GM19468 (cell line): ENCODE results near the gene ITM2C.

ENCODE experiments used
- ATAC-seq: cut with Tn5 transposase; IDR thresholded peaks from one replicate; pipeline ENCODE4 v1.9.1; 2021; ENCODE audit warnings: mild to moderate bottlenecking, moderate library complexity, moderate number of reproducible peaks; ENCODE audit not compliant: unreplicated experiment; ENCODE audit errors: extremely low read depth

Gene ITM2C

GRCh38 chr2:230921806-230922595 is 57.3 kb downstream of the ITM2C start:
- no peak for ATAC-seq

GRCh38 chr2:230922951-230923717 is 58.4 kb downstream of the ITM2C start:
- ATAC-seq: no peak

DNA sequence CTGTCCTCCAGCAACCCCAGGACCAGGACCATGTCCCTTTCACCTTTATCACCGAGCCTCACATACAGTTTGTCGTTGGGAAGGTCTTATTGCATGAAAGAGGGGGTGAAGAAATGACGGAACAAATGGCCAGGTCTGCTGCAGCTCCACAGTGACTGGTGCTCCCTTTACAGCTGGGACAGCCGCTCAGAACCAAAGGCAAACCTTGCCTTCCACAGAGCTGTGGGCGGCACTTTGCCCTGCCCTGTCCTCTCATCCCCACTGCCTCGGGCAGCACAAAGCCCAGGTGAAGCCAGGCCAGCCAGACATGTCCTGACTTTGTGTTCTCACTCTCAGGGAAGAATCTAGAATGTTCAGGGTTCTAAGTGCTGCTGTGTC is 59.3 kb downstream of the ITM2C start:
- ATAC-seq: no peak

DNA sequence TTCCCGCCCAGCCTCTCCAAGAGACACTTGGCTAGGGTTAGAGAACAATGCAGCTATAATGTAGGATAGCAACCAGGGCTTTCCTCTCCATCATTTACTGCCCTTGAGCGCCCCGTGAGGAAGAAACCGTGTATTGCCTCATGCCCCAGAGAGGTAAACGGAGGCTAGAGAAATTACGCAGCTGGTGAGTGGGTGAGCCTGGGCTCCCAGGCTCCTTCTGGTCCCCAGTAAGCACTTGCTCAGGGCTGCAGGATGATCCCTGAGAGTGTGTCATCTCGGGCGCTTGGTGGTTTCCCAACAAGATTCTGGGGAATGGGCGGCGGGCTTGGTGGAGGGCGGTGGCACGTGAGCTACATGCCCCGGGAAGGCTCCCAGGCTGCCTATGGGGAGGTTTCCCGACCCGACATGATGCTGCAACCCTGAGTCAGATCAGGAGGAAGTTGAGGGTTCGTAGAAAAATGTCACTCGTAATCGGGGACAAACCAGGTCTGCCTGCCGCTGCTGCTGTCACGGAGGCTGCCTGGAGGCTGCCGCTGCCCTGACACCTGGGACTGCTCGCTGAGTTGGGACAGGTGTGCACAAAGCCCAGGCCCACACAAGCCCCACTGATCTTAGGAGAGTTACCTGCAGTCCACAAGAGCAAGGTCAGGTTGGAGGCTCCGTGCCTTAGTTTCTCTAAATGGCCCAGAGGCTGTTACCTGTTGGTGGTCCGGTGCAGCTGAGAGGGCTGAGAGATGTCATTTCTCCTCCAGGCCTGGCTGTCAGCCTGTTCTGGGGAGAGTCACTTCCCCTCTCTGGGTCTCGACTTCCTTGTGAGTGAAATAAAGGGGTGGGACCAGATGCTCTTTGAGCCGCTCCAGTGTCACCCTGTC is 60.0 kb downstream of the ITM2C start, which contains the start of gene GPR55:
Gene GPR55, minus strand, starts transcription at position 773 of the 872 bp plus-strand sequence. CDS start 14,280 bp downstream, outside the sequence.
- ATAC-seq: peak; percentile 34

DNA sequence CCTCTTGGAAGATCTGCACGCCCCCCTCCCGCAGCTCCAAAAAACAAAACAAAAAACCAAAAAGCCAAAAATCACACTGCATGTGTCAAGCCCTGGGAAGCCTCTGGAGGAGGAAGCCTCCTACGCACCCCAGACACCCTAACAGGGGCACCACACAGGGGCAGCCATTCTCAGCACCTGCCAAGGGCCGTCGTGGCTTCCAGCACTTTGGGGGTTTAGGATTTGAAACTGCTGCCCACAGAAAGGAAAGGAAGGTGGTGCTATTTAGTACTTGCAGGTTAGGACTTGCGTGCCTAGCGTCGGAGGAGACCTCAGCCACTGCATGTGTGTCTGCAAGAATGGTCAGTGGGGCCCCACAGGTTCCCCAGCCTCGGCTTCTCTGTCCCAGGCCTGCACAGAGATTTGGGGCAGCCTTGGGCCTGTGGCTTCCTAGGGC is 60.7 kb downstream of the ITM2C start:
- no peak for ATAC-seq

GRCh38 chr2:230925879-230926765 is 61.4 kb downstream of the ITM2C start:
- no peak for ATAC-seq

GRCh38 chr2:230927711-230928341 is 63.1 kb downstream of the ITM2C start:
- ATAC-seq: no peak
